Epithelial cell of esophagus (primary cell): ENCODE results near the gene ALDH1B1.

Experiments used
- DNase-seq: peaks from one replicate; pipeline ENCODE4 v3.0.0; 2010; ENCODE audit warnings: low read depth
- H3K4me3 ChIP-seq: 2 replicates; pipeline ENCODE4 v1.5.1; 2011; ENCODE audit warnings: mild to moderate bottlenecking, low read length, control low read depth
- CTCF ChIP-seq: IDR thresholded peaks from 2 replicates; pipeline ENCODE4 v1.5.1; 2011; ENCODE audit warnings: low read depth, mild to moderate bottlenecking, low read length, control low read depth, inconsistent platforms; ENCODE audit not compliant: insufficient read depth; ENCODE audit errors: missing control alignments

Gene ALDH1B1

GRCh38 chr9:38405785-38406184, 13.3 kb downstream of the ALDH1B1 start:
- no peak overlapping the region for H3K4me3 ChIP-seq
- TF ChIP-seq CTCF = no peak
- no peak for DNase-seq

- DNase-seq = no peak
- no peak for TF ChIP-seq CTCF
- H3K4me3 ChIP-seq = no peak overlapping the region
These were observed 14.1 kb downstream of the ALDH1B1 start for GRCh38 chr9:38406476-38407186.

GRCh38 chr9:38408719-38409118, 16.2 kb downstream of the ALDH1B1 start:
- DNase-seq = no peak
- TF ChIP-seq CTCF = no peak
- no peak overlapping the region for H3K4me3 ChIP-seq

- no peak for TF ChIP-seq CTCF
- no peak overlapping the region for H3K4me3 ChIP-seq
These were observed 20.2 kb downstream of the ALDH1B1 start for GRCh38 chr9:38412751-38413150.

GRCh38 chr9:38413283-38413682, 20.8 kb downstream of the ALDH1B1 start:
- no peak for DNase-seq
- H3K4me3 ChIP-seq = no peak overlapping the region
- no peak for TF ChIP-seq CTCF

More at GRCh38 chr9:38412751-38413150, 20.2 kb downstream of the ALDH1B1 start:
- no peak for DNase-seq

- no peak for DNase-seq
- no peak overlapping the region for H3K4me3 ChIP-seq
- no peak for TF ChIP-seq CTCF
These were observed 21.7 kb downstream of the ALDH1B1 start for GRCh38 chr9:38414040-38414723.

- H3K4me3 ChIP-seq = no peak overlapping the region
- no peak for DNase-seq
- no peak for TF ChIP-seq CTCF
These were observed 23.4 kb downstream of the ALDH1B1 start for GRCh38 chr9:38415856-38416255.
